Measurements from ENCODE around the gene KCNQ1. TPM values are rescaled to one million over a fixed set of nuclear protein-coding genes. Genes with fewer than 3 reads are reported as not detected.

KCNQ1 gene
- total and polyA plus RNA-seq, 2 of the 13 experiments (the other 11 are each of a cell fraction or from before 2014, with no cell fraction given), result 0.02 to 0.08 TPM

GRCh38 chr11:2452321-2453012, 7.7 kb downstream of the KCNQ1 start (continued):
- no peak for TF ChIP-seq MTF1 (CRISPR knock-in tag; IDR thresholded peaks at IDR 0.05)
- TF ChIP-seq TERF1 (CRISPR knock-in tag; IDR thresholded peaks at IDR 0.05), result no peak
- no peak for TF ChIP-seq CERS6 (CRISPR knock-in tag; IDR thresholded peaks at IDR 0.05)
- TF ChIP-seq TMF1 (CRISPR knock-in tag; IDR thresholded peaks at IDR 0.05; ENCODE audit: low read depth), result no peak

- H3K4me2 ChIP-seq (ENCODE audit: low read depth, low read length), result no peak overlapping the region
- no peaks in the 10 kb centered on the region for H3K36me3 ChIP-seq (replicated peaks in 1 of 2; ENCODE audit: control insufficient read depth in 1 of 2, insufficient read depth in 2 of 2, low read length in 2 of 2)
- BruUV-seq (replicated peaks), result no TSS peak
- H3K27ac ChIP-seq (ENCODE audit: extremely low read length, insufficient read depth, low read length), result no peak overlapping the region
- no peaks in the 10 kb centered on the region for H3K4me1 ChIP-seq (ENCODE audit: insufficient read depth, low read length)
- no peaks in the 10 kb centered on the region for H3K9me3 ChIP-seq (ENCODE audit: low read length)
- DNase-seq (ENCODE audit: low spot score) (no peak), ATAC-seq (no peak), FAIRE-seq (no peak)
- no peak overlapping the region for H2AFZ ChIP-seq (ENCODE audit: low read length)
- H3K27me3 ChIP-seq (ENCODE audit: control insufficient read depth in 1 of 2, insufficient read depth in 2 of 2, low read length in 2 of 2), result peaks cover 19 to 63% of the 10 kb centered on the region in 2 experiments
- WGBS (ENCODE audit: low lambda C conversion rate), result 52% methylated on average over 5 of the region's 5 CpGs
- intact Hi-C loops (cut with micrococcal nuclease; ENCODE audit: unreplicated experiment), result no loop called here
- CTCF ChIA-PET (ENCODE audit: low intra/inter-chr PET ratio, low total read pairs), result no interaction called here
- TF ChIP-seq ZNF3 (CRISPR knock-in tag; IDR thresholded peaks at IDR 0.05) (no peak), GPBP1L1 (CRISPR knock-in tag; IDR thresholded peaks at IDR 0.05) (no peak), SKI (IDR thresholded peaks at IDR 0.05; ENCODE audit: partially characterized antibody) (no peak), ZFP82 (CRISPR knock-in tag; IDR thresholded peaks at IDR 0.05; ENCODE audit: borderline replicate concordance) (no peak), MXI1 (IDR thresholded peaks at IDR 0.05; ENCODE audit: borderline replicate concordance, low read depth, low read length) (no peak), E2F2 (CRISPR knock-in tag; IDR thresholded peaks at IDR 0.05; ENCODE audit: borderline replicate concordance) (no peak), ELF1 (CRISPR knock-in tag; IDR thresholded peaks at IDR 0.05) (no peak), FOSL2 (CRISPR knock-in tag; IDR thresholded peaks at IDR 0.05) (no peak), MXD1 (CRISPR knock-in tag; IDR thresholded peaks at IDR 0.05) (no peak), KLF6 (CRISPR knock-in tag; IDR thresholded peaks at IDR 0.05) (no peak), NR0B2 (CRISPR knock-in tag; IDR thresholded peaks at IDR 0.05) (no peak), SIN3A (IDR thresholded peaks at IDR 0.05; ENCODE audit: borderline replicate concordance, low read depth, low read length) (no peak), ZNF670 (CRISPR knock-in tag; IDR thresholded peaks at IDR 0.05; ENCODE audit: borderline replicate concordance) (no peak), BRD4 (CRISPR knock-in tag; IDR thresholded peaks at IDR 0.05) (no peak), ZNF468 (CRISPR knock-in tag; IDR thresholded peaks at IDR 0.05) (no peak)
- no peak overlapping the region for H3K9ac ChIP-seq (ENCODE audit: insufficient read depth, low read depth, low read length)
- no peaks in the 10 kb centered on the region for H3K79me2 ChIP-seq (ENCODE audit: insufficient read depth, low read length)
- no peak overlapping the region for H3K4me3 ChIP-seq (replicated peaks in 1 of 3; ENCODE audit: insufficient read depth in 1 of 3, low read depth in 2 of 3, low read length in 3 of 3)
- no peaks in the 10 kb centered on the region for H4K20me1 ChIP-seq (ENCODE audit: insufficient read depth, low read length)
- POLR2A ChIA-PET, result no interaction called here
- in situ Hi-C loops (cut with HindIII; ENCODE audit: extremely low pct_ligation_motif_present, low pct_unique_long_range_greater_than_20kb), result no loop called here
These were observed 8.6 kb downstream of the KCNQ1 start for GRCh38 chr11:2453436-2453835.

Data from HepG2 (cell line).